OCI-LY3 (cell line): Measurements from ENCODE around the gene IL13RA1.
"Not testable (repeated sequence)": the region's sequence is repeated elsewhere in the genome, so short reads cannot be mapped to it uniquely, and the experiment has no call there.

Source experiments
- H2AFZ ChIP-seq: fragments of 200-600, 300-600 bp; shearing (Covaris generic); 2 replicates; pipeline ENCODE4 v1.6.0; 2014; ENCODE audit warnings: antibody characterized with exemption, low read depth, low read length
- H3K27ac ChIP-seq: fragments of 200-600, 300-600 bp; sonication (generic); 2 replicates; pipeline ENCODE4 v1.5.1; 2014; ENCODE audit warnings: mild to moderate bottlenecking, low read length, moderate library complexity, mixed read lengths
- H3K27me3 ChIP-seq: fragments of 200-600, 300-600 bp; sonication (generic); 2 replicates; pipeline ENCODE4 v1.6.1; 2014; ENCODE audit warnings: low read depth, low read length, mixed read lengths
- H3K36me3 ChIP-seq: fragments of 200-600, 300-600 bp; sonication (generic); replicated peaks from 2 replicates; pipeline ENCODE3; 2014; ENCODE audit warnings: low read depth, low read length, mixed read lengths
- H3K4me1 ChIP-seq: fragments of 300-600, 200-600 bp; sonication (generic); 2 replicates; pipeline ENCODE4 v1.6.1; 2014; ENCODE audit warnings: low read length, mixed read lengths
- H3K4me2 ChIP-seq: fragments of 200-600, 300-600 bp; sonication (generic); 2 replicates; pipeline ENCODE4 v1.6.1; 2014; ENCODE audit warnings: low read length, mixed read lengths
- H3K4me3 ChIP-seq: fragments of 300-600, 200-600 bp; sonication (generic); 2 replicates; pipeline ENCODE4 v1.5.1; 2014; ENCODE audit warnings: antibody characterized with exemption, mild to moderate bottlenecking, low read length, moderate library complexity
- H3K79me2 ChIP-seq: fragments of 300-600, 200-600 bp; shearing (Covaris generic); 2 replicates; pipeline ENCODE4 v1.6.1; 2014; ENCODE audit warnings: mild to moderate bottlenecking, low read length, mixed read lengths
- H3K9ac ChIP-seq: fragments of 300-600, 200-600 bp; shearing (Covaris generic); 2 replicates; pipeline ENCODE4 v1.6.0; 2014; ENCODE audit warnings: mild to moderate bottlenecking, low read length, moderate library complexity
- H3K9me3 ChIP-seq: fragments of 200-600, 300-600 bp; shearing (Covaris generic); 2 replicates; pipeline ENCODE4 v1.6.1; 2014; ENCODE audit warnings: low read length, mixed read lengths; ENCODE audit not compliant: insufficient read depth
- H4K20me1 ChIP-seq: fragments of 200-600, 300-600 bp; sonication (generic); 2 replicates; pipeline ENCODE4 v1.6.1; 2016; ENCODE audit warnings: low read length, mixed read lengths; ENCODE audit not compliant: insufficient read depth
- EZH2phosphoT487 ChIP-seq: fragments of 200-600 bp; shearing (Covaris generic); IDR thresholded peaks from 2 replicates; pipeline ENCODE4 v1.6.1; 2018; ENCODE audit warnings: antibody characterized with exemption, mixed run types, low read depth
- TF ChIP-seq, protein P1 (sequence below): fragments of 200-600, 300-600 bp; sonication (generic); IDR thresholded peaks from 2 replicates; pipeline ENCODE4 v1.5.1; 2014; ENCODE audit warnings: antibody characterized with exemption, low read length, low read depth

The IL13RA1 gene

DNA sequence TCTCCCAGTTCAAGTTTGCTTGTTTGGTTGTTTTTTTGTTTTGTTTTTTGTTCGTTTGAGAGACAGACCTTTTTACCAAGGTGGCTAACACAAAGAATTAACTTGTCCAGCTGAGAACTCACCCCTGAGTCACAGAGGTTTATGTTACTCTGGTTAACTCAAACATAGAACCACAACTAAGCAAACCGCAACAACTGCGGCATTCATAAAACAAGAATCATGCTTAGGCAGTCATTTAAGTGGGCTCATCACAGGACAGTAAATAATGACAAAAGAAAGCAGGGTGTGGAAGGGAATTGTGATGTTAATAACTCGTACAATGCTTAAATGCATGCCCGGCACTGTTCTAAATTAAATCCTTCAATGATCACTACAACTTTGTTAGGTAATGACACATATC is 24.7 kb upstream of the IL13RA1 start:
- Histone ChIP-seq H3K9ac (no peak overlapping the region), H3K4me1 (peaks cover 7% of the 10 kb centered on the region), H3K9me3 (no peaks in the 10 kb centered on the region), H2AFZ (no peak overlapping the region), H3K27ac (no peak overlapping the region), H3K27me3 (no peaks in the 10 kb centered on the region), H3K4me2 (no peak overlapping the region), H3K4me3 (no peak overlapping the region), H3K36me3 (no peaks in the 10 kb centered on the region), H4K20me1 (no peaks in the 10 kb centered on the region), H3K79me2 (no peaks in the 10 kb centered on the region)
- TF ChIP-seq, protein P1, sequence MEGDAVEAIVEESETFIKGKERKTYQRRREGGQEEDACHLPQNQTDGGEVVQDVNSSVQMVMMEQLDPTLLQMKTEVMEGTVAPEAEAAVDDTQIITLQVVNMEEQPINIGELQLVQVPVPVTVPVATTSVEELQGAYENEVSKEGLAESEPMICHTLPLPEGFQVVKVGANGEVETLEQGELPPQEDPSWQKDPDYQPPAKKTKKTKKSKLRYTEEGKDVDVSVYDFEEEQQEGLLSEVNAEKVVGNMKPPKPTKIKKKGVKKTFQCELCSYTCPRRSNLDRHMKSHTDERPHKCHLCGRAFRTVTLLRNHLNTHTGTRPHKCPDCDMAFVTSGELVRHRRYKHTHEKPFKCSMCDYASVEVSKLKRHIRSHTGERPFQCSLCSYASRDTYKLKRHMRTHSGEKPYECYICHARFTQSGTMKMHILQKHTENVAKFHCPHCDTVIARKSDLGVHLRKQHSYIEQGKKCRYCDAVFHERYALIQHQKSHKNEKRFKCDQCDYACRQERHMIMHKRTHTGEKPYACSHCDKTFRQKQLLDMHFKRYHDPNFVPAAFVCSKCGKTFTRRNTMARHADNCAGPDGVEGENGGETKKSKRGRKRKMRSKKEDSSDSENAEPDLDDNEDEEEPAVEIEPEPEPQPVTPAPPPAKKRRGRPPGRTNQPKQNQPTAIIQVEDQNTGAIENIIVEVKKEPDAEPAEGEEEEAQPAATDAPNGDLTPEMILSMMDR: no peak
- no peak for TF ChIP-seq EZH2phosphoT487

DNA sequence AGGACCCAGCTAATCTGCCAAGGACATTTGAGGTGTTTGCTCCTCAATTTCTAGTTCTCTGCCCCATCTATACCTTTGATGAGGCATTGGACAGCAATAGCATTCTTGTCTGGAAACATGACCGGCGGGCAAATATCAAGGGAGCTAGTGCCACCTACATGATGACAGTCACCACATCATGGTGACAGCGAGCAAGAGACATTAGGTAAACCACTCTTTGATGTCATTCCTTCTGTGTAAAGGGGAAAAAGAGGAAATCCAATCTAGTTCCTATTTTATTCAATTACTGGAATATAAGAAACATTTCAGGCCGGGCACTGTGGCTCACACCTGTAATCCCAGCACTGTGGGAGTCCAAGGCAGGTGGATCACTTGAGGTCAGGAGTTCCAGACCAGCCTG is 20.7 kb upstream of the IL13RA1 start:
- Histone ChIP-seq H3K4me3 (no peak overlapping the region), H3K9me3 (no peaks in the 10 kb centered on the region), H3K4me1 (peaks cover 5% of the 10 kb centered on the region; the same call in 1 of the 2 replicates), H3K27ac (no peak overlapping the region), H3K27me3 (no peaks in the 10 kb centered on the region), H3K36me3 (no peaks in the 10 kb centered on the region), H3K79me2 (no peaks in the 10 kb centered on the region), H2AFZ (no peak overlapping the region), H3K9ac (no peak overlapping the region), H4K20me1 (no peaks in the 10 kb centered on the region), H3K4me2 (no peak overlapping the region)
- TF ChIP-seq, protein P1: no peak
- no peak for TF ChIP-seq EZH2phosphoT487

GRCh38 chrX:118714521-118714920 is 12.9 kb upstream of the IL13RA1 start:
- no peaks in the 10 kb centered on the region for H4K20me1 ChIP-seq
- H3K36me3 ChIP-seq: no peaks in the 10 kb centered on the region
- H3K27me3 ChIP-seq: no peaks in the 10 kb centered on the region
- no peak overlapping the region for H3K4me2 ChIP-seq
- H3K9ac ChIP-seq: no peak overlapping the region
- peaks cover 13% of the 10 kb centered on the region for H3K4me1 ChIP-seq
- H3K27ac ChIP-seq: no peak overlapping the region
- no peak overlapping the region for H3K4me3 ChIP-seq
- no peak overlapping the region for H2AFZ ChIP-seq
- no peaks in the 10 kb centered on the region for H3K9me3 ChIP-seq
- no peak for TF ChIP-seq EZH2phosphoT487
- TF ChIP-seq, protein P1: no peak
- no peaks in the 10 kb centered on the region for H3K79me2 ChIP-seq

DNA sequence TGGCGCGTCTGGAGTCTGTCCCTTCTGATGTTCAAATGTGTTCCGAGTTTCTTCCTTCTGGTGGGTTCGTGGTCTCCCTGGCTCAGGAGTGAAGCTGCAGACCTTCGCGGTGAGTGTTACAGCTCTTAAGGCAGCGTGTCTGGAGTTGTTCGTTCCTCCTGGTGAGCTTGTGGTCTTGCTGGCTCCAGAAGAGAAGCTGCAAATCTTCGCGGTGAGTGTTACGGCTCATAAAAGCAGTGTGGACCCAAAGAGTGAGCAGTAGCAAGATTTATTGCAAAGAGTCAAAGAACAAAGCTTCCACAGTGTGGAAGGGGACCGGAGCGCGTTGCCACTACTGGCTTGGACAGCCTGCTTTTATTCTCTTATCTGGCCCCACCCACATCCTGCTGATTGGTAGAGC is 11.5 kb upstream of the IL13RA1 start:
- H3K9ac ChIP-seq, H3K27ac ChIP-seq, H3K27me3 ChIP-seq, H4K20me1 ChIP-seq, H3K4me1 ChIP-seq, H3K9me3 ChIP-seq, H2AFZ ChIP-seq, H3K79me2 ChIP-seq, H3K4me2 ChIP-seq, H3K4me3 ChIP-seq, H3K36me3 ChIP-seq: not testable (repeated sequence)

DNA sequence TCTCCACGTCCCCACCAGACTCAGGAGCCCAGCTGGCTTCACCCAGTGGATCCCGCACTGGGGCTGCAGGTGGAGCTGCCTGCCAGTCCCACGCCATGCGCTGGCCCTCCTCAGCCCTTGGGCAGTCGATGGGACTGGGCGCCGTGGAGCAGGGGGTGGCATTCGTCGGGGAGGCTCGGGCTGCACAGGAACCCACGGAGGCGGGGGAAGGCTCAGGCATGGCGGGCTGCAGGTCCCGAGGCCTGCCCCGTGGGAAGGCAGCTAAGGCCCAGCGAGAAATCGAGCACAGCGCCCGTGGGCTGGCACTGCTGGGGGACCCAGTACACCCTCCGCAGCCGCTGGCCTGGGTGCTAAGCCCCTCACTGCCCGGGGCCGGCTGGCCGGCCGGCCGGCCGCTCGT is 10.6 kb upstream of the IL13RA1 start:
- not testable (repeated sequence) for H3K27me3 ChIP-seq, H3K4me1 ChIP-seq, H3K79me2 ChIP-seq

More for the DNA sequence above, 10.6 kb upstream of the IL13RA1 start:
- not testable (repeated sequence) for H4K20me1 ChIP-seq, H3K4me2 ChIP-seq, H3K9me3 ChIP-seq, H3K27ac ChIP-seq, H3K9ac ChIP-seq, H3K36me3 ChIP-seq, H3K4me3 ChIP-seq, H2AFZ ChIP-seq
